IPS DF 6.9 (cell line): Measurements from ENCODE around the gene CISTR.

Experiments
- DNase-seq: peaks from one replicate; pipeline ENCODE4 v3.0.0-alpha.2; 2013; ENCODE audit warnings: low read depth, low spot score
- H3K27ac ChIP-seq: one replicate; pipeline ENCODE4 v1.5.1; 2013; ENCODE audit warnings: low read length, control low read depth
- H3K27me3 ChIP-seq: 2 replicates; pipeline ENCODE4 v1.6.1; 2013; ENCODE audit warnings: mild to moderate bottlenecking, low read length; ENCODE audit not compliant: control insufficient read depth, insufficient read depth
- H3K36me3 ChIP-seq: 2 replicates; pipeline ENCODE4 v1.6.1; 2013; ENCODE audit warnings: low read length; ENCODE audit not compliant: control insufficient read depth, insufficient read depth
- H3K4me1 ChIP-seq: 2 replicates; pipeline ENCODE4 v1.6.1; 2013; ENCODE audit warnings: low read length; ENCODE audit not compliant: control insufficient read depth, insufficient read depth
- H3K4me3 ChIP-seq: 2 replicates; pipeline ENCODE4 v1.5.1; 2013; ENCODE audit warnings: mild to moderate bottlenecking, low read length
- H3K9me3 ChIP-seq: 2 replicates; pipeline ENCODE4 v1.6.1; 2013; ENCODE audit warnings: low read length, inconsistent platforms; ENCODE audit not compliant: control insufficient read depth, insufficient read depth
- WGBS: extraction: QIAGEN DNeasy Blood & Tissue Kit; methylation state at CpG from one replicate; pipeline ENCODE4 v1.1.7; 2013; ENCODE audit warnings: mixed read lengths, missing lambda C conversion rate; ENCODE audit not compliant: insufficient read length, insufficient coverage; 5-methylcytosine and 5-hydroxymethylcytosine counted together

Gene CISTR

GRCh38 chr12:53746592-53747092 lies 5.1 kb downstream of the CISTR start:
- no CpG with 5 or more reads among the region's 20 CpGs for WGBS
- Histone ChIP-seq H3K9me3 (no peaks in the 10 kb centered on the region), H3K27me3 (peaks cover 44% of the 10 kb centered on the region), H3K4me3 (no peak overlapping the region), H3K36me3 (no peaks in the 10 kb centered on the region), H3K27ac (no peak overlapping the region), H3K4me1 (peaks cover 6% of the 10 kb centered on the region; the same call in 1 of the 2 replicates)
- DNase-seq, result no peak

GRCh38 chr12:53744751-53745150 lies 7.0 kb downstream of the CISTR start:
- Histone ChIP-seq H3K4me3 (no peak overlapping the region), H3K4me1 (0 out of 2 replicates have a peak, but pooled peaks cover 4% of the 10 kb centered on the region), H3K36me3 (no peaks in the 10 kb centered on the region), H3K27me3 (peaks cover 39% of the 10 kb centered on the region), H3K27ac (no peak overlapping the region), H3K9me3 (no peaks in the 10 kb centered on the region)
- DNase-seq, result no peak
- WGBS, result no CpG with 5 or more reads among the region's 6 CpGs

GRCh38 chr12:53744130-53744441 lies 7.7 kb downstream of the CISTR start:
- H3K9me3 ChIP-seq, result no peaks in the 10 kb centered on the region
- DNase-seq, result no peak
- no peak overlapping the region for H3K27ac ChIP-seq
- H3K4me3 ChIP-seq, result no peak overlapping the region
- WGBS, result no CpG with 5 or more reads among the region's 1 CpG
- peaks cover 38% of the 10 kb centered on the region for H3K27me3 ChIP-seq
- H3K36me3 ChIP-seq, result no peaks in the 10 kb centered on the region
- 0 out of 2 replicates have a peak, but pooled peaks cover 4% of the 10 kb centered on the region for H3K4me1 ChIP-seq

- Histone ChIP-seq H3K36me3 (no peaks in the 10 kb centered on the region), H3K4me3 (no peak overlapping the region), H3K9me3 (no peaks in the 10 kb centered on the region), H3K27ac (no peak overlapping the region), H3K27me3 (peaks cover 36% of the 10 kb centered on the region), H3K4me1 (0 out of 2 replicates have a peak, but pooled peaks cover 6% of the 10 kb centered on the region)
- no CpG with 5 or more reads among the region's 16 CpGs for WGBS
- DNase-seq, result no peak
Measured at GRCh38 chr12:53743266-53744129, 8.3 kb downstream of the CISTR start.

GRCh38 chr12:53740130-53740491 lies 11.7 kb downstream of the CISTR start:
- Histone ChIP-seq H3K27ac (no peak overlapping the region), H3K4me1 (0 out of 2 replicates have a peak, but pooled peaks cover 3% of the 10 kb centered on the region), H3K36me3 (no peaks in the 10 kb centered on the region), H3K4me3 (peak overlapping the region; percentile 24; the same call in 1 of the 2 replicates), H3K9me3 (no peaks in the 10 kb centered on the region), H3K27me3 (peaks cover 38% of the 10 kb centered on the region)
- WGBS, result no CpG with 5 or more reads among the region's 3 CpGs
- DNase-seq, result no peak

GRCh38 chr12:53739214-53740129 lies 12.3 kb downstream of the CISTR start:
- Histone ChIP-seq H3K27me3 (peaks cover 38% of the 10 kb centered on the region), H3K4me1 (0 out of 2 replicates have a peak, but pooled peaks cover 3% of the 10 kb centered on the region), H3K4me3 (peak overlapping the region; percentile 28; the same call in 1 of the 2 replicates), H3K36me3 (no peaks in the 10 kb centered on the region), H3K9me3 (no peaks in the 10 kb centered on the region), H3K27ac (no peak overlapping the region)
- no CpG with 5 or more reads among the region's 50 CpGs for WGBS
- DNase-seq, result no peak

- WGBS, result no CpG with 5 or more reads among the region's 32 CpGs
- Histone ChIP-seq H3K36me3 (no peaks in the 10 kb centered on the region), H3K4me3 (peak overlapping the region; percentile 66; the same call in 1 of the 2 replicates), H3K9me3 (no peaks in the 10 kb centered on the region), H3K27me3 (peaks cover 38% of the 10 kb centered on the region), H3K27ac (no peak overlapping the region), H3K4me1 (0 out of 2 replicates have a peak, but pooled peaks cover 3% of the 10 kb centered on the region)
- DNase-seq, result no peak
Measured at GRCh38 chr12:53738406-53739213, 13.2 kb downstream of the CISTR start.

GRCh38 chr12:53737951-53738405 lies 13.8 kb downstream of the CISTR start:
- WGBS, result no CpG with 5 or more reads among the region's 14 CpGs
- Histone ChIP-seq H3K36me3 (no peaks in the 10 kb centered on the region), H3K27me3 (peaks cover 38% of the 10 kb centered on the region), H3K9me3 (no peaks in the 10 kb centered on the region), H3K4me1 (0 out of 2 replicates have a peak, but pooled peaks cover 3% of the 10 kb centered on the region), H3K27ac (no peak overlapping the region), H3K4me3 (peak overlapping the region; percentile 66; the same call in 1 of the 2 replicates)
- no peak for DNase-seq

- WGBS, result no CpG with 5 or more reads among the region's 14 CpGs
- Histone ChIP-seq H3K36me3 (no peaks in the 10 kb centered on the region), H3K27ac (no peak overlapping the region), H3K4me3 (no peak overlapping the region), H3K9me3 (no peaks in the 10 kb centered on the region), H3K4me1 (0 out of 2 replicates have a peak, but pooled peaks cover 3% of the 10 kb centered on the region), H3K27me3 (peaks cover 38% of the 10 kb centered on the region)
- DNase-seq, result no peak
Measured at GRCh38 chr12:53737093-53737808, 14.5 kb downstream of the CISTR start.
